HG02840 (cell line): ENCODE results near the gene DUSP9.

Experiments used
- ATAC-seq: cut with Tn5 transposase; IDR thresholded peaks from one replicate; pipeline ENCODE4 v1.9.1; 2021; ENCODE audit warnings: mild to moderate bottlenecking, moderate library complexity, moderate number of reproducible peaks; ENCODE audit not compliant: unreplicated experiment, low FRiP score

The DUSP9 gene

DNA sequence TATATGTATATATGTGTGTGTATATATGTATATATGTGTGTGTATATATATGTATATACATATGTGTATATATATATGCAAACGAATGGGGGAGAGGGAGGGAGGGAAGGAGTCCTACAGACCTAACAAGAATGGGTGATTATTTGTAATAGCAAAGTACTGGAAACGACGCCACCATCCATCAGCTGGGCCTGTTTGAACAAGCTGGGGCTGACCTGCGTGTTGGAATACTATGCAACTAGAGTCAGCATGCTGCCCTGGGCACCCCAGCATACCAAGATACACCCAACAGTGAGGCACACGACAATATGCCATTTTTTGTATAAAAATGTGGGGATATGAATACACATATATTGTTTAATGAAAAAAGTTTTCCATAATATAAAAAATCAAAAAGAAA, 26.4 kb upstream of the DUSP9 start:
- no peak for ATAC-seq

DNA sequence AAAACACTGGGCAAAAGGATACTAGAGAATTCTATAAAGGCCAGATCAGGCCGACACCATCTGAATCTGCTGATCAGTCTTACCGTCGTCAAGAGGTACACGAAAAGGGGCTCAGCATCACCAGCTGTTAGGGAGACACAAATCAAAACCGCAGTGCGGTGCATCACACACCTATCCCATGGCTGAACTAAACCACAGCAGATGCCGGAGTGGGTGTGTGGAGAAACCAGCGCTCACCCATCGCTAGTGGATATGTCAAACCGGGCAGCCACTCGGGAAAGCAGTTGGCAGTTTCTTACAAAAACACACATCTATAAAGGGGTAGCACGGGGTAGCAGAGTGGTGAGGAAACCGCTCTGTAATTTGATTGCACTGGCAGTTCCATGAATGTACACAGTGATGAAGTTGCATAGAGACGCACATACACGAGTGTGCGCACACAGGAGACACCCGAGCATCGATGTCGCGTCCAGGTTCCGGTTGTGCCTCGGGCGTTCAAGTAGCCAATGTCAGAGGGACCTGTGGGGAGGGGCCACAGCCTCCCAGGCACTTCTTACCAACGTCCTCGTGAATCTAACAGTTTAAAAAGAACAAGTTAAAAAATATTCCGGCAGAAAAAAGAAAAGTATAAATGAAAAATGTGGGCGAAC, 24.9 kb upstream of the DUSP9 start:
- ATAC-seq, result no peak

DNA sequence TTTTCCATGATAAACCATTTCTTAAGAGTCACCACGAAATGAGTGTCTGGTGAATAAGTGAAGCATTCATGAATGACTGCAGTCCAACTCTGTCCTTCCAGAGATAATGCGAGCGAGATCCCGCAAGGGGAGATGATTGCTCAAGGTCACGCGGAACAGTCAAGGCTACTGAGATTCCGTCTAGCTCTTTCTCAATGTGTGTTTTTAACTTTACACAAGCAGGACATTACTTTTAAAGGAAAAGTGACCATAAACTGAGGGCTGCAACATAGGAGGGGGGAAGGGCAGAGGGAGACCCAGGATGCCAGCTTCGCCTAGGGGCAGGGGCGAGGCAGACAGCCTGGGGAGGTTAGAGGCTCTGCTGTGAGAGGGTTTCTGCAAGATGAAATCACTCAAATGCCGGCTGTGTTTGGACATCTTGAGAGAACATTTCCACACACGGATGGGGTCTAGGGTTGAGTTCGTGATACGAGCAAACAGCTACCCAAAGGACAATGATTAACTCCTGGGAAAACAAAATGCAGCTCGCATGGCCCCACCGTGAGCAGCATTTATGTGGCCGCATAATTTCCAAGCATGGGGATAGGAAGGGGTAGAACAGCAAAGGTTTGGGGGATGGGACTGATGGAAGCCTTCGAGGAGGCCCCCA, 24.2 kb upstream of the DUSP9 start:
- no peak for ATAC-seq

DNA sequence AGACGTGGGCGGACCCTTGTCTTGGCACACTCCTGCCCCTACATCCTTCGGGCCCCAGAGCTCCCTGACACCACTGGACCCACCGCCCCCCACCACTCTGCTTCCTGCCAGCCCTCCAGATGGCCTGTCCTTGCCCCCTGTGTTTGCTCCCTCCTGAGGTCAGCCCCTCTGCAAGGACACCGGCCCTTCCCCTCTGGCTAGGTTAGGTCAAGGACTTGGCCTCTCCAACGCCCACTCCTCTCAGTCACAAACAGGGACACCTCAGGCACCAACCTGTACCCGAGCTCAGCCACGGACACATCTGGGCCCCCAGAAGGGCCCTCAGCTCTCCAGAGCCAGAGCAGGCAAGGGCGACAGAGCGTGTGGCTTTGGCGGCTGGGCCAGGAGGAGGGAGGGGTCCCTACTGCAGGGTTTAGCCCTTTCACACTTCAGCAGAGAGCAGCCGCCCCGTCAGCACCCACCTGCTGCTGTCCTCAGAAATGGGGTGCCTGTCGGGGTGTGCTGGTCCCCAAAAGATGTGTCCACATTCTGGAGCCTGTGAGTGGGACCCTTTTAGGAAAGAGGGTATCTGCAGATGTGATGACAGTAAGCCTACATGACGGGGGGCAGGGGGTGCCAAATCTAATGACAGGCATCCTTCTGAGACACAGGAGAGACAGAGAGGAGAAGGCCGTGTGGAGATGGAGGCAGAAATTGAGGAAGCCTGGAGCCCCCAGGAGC, 23.5 kb upstream of the DUSP9 start:
- no peak for ATAC-seq

DNA sequence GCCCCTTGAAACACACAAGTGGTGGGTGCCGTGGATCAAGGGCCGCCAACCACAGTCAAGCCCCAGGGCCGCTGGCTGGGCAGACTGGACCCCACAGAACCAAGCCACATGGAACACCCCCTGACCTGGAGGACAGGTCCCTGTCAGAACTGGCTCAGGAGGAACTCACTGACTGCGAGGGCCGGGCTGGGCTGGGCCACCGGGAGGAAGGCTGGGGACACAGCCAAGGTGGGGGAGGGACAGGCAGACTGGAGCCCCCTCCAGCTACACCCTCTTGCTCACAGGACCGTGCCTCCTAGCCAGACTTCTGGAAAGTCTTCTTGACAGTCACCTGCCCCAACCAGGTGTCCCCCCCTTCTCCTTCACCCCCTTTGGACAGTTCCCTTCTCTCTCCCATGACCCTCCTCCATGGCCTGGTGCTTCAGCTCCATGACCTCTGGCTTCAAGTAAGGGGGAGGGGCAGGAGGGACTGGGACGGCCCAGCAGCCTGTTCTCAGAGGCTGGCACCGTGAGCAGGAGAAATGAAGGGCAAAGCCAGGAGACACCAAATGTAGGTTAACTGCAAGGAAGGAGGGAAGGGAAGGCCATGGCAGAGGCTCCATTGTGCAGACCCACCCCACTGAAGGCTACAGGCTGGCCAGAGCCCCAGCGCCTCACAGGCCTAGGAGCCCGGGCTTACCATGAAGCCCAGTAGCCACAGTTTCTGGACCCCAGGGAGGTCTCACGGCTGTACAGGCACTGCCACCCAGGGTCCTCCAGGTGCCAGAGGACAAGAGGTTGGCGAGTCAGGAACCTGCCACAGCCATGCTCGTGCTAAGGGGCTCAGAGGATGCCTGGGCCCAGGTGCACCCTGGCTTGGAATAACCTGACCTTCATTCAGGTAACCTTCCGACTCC, 22.6 kb upstream of the DUSP9 start:
- no peak for ATAC-seq

DNA sequence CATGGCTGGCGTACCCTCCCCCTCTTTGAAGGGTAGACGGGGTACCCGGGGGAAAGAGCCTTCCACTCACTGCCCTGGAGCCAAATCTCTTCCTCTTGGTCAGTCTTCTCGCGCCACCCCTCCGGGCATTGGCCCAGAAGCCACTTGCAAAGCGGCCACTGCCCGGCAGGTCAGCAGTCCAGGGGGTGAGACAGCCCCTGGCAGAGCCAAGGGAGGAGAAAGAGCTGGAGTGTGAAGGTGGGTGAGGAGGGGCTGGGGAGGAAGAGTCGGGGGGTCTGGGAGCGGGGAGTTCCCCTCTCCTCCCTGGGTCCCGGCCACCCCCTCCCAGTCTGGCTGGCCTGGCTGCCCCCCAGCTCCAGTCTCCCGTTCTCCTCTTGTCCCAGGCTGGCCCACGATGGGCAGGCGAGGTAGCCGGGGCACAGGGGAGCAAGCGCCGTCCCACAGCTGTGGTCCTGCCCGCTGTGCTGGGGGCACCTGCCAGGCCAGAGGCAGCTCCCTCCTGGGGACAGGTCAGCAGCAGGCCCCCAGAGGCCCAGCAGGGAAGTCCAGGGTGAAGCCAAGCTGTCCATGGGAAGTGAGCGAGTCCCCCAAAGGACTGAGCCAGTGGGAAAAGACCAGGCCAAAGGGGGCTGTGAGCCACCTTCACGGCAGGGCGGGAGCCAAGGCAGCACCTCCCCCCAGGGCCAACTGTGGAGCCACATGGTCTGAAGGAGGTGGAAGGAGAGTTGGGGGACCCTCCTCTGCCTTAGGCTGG, 21.6 kb upstream of the DUSP9 start:
- no peak for ATAC-seq

DNA sequence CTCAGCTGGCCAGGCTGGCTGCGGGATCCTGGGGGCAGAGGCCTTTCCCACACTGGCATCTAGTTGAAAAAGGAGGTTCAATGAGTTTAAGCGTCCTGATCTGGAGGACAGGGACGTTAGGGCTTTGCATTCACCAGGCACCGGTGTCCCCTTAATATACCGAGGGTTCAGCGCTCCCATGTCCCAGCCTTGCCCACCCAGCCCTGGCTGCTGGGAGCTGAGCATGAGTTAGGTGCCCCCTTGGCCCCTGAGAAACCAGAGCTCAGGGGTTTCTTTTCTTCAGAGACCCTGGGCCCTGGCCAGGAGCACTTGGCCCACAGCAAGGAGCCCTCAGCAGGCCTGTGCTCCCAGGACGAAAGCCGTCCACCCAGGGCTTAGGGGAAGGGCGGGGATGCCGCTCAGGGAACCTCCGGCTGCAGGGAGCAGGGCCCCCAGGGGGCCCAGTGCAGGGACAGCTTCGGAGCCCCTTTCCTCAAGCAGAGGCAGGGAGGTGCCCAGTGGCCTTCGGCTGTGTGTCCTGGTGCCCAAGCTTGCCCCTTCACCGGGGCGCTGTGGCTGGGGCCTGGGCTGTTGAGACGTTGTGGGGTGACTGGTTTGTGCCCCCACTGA, 20.9 kb upstream of the DUSP9 start:
- no peak for ATAC-seq

DNA sequence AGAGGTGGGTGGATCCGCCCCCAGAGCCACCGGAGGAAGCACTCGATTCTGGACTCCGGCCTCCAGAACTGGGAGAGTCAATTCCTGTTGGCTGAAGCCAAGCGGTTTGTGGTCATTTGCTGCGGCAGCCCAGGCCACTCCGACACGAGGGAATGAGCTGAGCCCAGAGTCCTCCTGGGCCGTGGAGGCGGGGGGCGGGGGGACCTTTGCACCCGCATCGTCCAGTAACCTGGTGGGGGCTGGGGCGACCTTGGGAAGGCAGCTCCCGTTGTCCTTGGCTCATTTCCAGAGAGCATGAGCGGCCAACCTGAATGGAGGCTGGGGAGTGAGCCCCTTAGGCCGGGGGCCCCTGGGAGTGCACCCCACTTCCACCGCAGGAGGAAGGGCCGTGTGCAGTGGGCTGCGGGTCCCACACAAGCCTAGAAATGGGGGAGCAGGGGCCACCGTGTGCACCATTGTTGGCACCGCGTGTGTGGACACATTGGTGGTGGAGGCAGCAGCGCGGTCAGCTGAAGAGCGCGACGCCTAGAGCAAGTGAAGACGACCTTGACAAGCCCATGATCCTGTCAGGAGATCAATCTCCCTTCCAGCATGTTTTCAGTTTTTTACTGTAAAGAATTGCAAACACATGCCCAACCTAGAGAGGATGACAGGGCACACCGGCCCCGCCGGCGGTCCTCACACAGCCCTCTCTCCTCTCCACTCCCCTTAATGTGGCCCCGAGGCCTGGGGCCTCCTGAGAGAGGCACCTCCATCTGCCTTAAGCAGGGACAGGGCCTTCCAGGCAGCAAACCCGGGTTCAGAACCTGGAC, 19.9 kb upstream of the DUSP9 start:
- no peak for ATAC-seq

DNA sequence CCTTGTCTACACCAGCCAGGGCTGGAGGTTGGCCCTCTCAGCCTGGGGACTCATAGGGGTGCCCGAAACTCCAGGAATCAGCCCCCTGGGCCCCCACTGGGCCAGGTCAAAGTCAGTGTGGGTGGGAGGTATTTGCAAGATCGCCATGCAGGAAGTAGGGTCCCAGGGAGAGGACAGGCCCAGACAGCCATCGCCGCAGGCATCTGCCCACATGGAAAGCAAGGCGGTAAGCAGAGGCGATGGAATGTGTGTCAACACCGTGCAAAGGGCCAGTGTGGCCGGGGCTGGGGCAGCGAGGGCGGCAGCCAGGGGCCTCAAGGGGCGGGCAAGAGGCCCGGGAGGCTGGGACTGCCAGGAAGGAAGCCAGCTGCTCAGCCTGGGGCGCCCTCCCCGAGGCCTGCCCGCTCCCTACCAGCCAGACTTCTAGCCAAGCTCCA, 19.3 kb upstream of the DUSP9 start:
- ATAC-seq, result no peak

DNA sequence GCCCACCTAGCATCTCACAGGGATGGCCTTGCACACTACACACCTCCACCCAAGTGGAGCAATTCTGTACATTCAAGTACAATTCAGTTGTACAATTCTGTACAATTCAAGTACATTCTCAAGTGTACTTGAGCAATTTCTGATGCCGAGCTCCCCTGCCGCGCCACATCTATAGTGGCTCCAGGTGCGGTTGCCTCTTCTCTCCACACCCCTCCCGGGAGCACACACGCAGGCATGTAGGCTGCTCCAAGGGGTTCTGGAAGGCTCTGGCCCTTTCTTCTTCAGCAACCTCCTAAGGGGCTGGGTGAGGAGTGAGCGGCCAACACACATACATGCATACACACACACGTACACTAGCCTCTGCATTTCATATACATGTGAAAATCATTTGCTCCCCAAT, 18.9 kb upstream of the DUSP9 start:
- ATAC-seq, result no peak

DNA sequence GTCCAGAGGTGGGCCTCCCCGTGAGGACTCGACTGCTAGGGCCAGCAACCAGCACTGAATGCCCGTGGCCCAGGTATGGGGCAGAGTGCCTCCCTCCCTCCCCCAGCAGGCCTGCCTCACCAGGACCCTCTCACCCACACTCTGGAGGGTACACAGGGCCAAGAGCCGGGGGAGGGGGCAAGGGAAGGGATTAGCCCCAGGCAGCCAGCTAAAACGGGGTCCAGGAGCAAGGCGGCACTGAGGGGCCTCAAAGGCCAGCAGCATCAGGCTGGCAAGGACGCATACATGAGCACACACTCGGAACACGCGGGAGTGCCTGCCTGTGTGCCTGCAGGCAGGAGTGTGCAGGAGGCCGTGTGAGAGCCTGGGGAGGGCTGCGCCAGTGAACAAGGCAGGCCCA, 18.3 kb upstream of the DUSP9 start:
- ATAC-seq, result no peak

DNA sequence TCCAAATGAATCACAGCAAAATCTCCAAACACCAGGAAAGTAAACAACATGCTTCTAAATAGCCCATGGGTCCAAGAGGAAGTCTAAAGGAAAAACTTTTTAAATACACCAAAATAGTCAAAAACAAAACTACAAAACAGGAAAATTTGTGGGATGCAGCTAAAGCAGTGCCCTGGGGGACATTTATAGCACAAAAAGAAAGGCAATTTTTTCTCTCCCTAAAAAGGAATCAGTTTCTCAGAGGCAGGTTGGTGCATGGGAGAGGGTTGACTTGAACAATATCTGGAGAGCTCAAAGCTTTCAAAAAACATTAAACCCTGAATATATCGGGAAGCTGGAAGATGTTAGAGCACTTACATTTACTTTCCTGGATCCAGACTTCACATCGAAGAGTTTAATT, 15.7 kb upstream of the DUSP9 start:
- no peak for ATAC-seq

DNA sequence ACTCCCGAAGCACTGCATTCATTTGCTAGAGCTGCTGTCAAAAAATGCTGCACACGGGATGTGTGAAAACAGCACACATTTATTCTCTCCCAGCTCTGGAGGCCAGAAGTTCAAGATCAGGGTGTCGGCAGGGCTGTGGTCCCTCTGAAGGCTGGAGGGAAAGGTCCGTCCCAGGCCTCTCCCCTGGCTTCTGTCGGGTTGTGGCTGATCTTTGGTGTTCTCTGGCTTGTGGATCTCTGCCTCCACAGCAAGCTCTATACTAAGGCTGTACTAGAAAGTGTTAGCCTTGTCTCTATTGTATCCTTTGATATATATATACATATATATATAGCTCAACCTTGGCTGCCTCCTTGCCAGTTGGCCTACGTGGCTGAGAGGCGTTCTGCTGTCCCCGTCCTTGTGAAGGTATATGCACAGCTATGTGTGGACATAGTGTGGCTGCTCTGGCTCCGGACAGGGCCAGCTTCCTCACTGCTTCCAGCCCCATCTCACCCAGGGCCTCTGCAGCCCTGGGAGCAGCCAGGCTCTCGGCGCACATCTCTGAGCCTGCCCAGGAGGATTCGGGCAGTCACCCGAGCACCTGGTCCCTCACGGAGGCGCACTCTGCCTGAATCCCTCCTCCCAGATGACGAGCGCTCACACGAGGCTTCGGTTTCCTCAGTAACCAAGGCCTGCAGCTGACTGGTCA, 15.0 kb upstream of the DUSP9 start:
- no peak for ATAC-seq

DNA sequence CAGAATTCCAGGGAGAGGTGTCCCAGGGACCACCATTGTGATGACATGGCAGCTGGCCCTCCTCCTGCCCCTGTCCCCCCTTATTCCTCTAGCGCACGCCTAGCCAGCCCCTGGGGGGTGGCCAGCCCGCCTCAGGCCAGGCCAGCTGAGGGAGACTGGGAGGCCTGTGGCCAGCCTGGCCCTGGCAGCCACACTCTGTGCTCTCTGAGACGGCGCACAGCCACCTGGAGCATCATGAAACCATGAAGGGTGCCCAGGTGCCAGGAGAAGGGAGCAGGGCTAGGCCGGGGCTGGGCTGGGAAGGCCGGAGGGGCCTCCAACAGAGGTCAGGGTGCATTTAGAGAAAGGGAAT, 14.4 kb upstream of the DUSP9 start:
- no peak for ATAC-seq

DNA sequence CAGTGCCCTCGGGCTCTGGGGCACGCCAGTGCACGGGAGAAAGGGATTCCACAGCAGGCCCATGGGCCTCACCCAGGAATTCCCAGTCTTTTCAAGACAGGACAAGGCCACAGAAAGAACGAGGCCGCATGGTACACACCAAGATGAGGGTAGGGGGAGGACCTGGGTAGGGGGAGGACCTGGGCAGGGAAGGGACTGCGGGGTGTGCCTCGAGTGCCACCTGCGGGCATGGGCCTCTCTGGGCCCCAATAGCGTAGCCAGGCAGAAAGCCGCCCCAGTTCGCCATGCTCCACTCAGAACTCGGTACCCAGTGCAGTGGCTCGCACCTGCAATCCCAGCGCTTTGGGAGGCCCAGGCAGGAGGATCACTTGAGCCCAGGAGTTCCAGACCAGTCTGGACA, 14.0 kb upstream of the DUSP9 start:
- no peak for ATAC-seq

DNA sequence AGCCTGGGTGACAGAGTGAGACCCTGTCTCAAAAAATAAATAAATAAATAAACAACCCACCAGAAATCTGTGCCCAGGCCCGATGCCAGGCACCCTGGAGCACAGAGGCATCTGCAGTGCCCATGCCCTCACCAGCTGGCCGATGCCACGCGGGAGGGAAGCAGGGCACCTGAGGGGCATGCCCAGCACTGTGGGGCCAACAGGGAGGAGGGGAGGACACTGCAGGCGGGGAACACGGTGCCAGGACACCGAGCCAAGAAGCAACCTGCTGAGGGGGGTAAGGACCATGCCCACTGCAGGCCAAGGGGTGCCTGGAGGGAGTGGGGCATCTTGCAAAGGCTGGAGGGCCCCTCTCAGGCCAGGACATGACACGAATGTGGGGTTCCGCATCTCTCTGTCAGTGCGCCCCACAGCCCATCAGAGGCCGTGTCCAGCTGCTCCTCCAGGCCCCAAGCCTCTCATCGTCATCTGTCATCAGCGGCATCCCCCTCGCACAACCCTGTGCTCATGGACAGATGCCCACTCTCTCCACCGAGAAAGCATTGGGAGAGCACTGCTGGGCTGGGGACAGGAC, 13.3 kb upstream of the DUSP9 start:
- no peak for ATAC-seq

DNA sequence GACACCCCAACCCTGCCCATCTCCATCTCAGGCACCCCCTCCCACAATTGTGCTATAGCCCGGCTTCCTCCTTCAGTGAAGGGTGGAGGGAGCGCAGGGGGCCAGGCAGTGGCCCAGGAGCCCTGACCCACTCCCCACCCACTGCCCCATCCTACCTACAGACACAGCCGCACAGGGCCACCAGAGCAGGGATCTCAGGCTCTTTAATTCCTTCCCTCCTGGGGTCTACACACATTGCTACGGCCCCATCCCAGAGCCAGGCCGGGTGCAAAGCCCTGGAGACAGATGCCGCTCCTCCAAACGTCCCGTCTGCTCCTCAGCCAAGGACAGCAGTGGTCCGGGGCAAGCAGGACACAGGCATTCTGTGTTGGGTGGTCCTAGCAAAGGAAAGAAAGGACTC, 12.8 kb upstream of the DUSP9 start:
- no peak for ATAC-seq

DNA sequence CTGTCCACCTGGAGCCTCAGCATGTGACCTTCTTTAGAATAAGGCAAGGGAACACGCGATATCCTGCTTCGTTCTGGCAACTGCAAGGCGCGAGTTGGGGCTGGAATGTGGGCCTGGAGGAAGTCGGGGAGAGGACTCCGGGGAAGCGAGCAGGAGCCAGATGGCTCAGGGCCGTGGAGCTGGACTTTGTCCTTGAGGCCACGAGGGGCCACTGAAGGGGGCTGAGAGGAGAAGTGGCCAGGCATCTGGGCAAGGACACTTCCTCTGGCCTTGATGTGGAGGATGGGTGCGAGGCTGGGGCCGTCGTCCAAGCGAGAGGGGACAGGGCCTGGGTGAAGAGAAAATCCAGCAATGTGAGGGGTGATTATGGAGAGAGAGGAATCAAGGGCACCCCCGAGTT, 12.2 kb upstream of the DUSP9 start:
- no peak for ATAC-seq
